CD4-positive, alpha-beta T cell treated with Interleukin-10 for 1 hour (primary cell): ENCODE results near the gene CIRBP.
A peak's percentile ranks its signal among the peaks of the same experiment; 100 is the strongest.

Experiments used
- DNase-seq: peaks from one replicate; pipeline ENCODE4 v3.0.0-alpha.2; 2020

Gene CIRBP

DNA sequence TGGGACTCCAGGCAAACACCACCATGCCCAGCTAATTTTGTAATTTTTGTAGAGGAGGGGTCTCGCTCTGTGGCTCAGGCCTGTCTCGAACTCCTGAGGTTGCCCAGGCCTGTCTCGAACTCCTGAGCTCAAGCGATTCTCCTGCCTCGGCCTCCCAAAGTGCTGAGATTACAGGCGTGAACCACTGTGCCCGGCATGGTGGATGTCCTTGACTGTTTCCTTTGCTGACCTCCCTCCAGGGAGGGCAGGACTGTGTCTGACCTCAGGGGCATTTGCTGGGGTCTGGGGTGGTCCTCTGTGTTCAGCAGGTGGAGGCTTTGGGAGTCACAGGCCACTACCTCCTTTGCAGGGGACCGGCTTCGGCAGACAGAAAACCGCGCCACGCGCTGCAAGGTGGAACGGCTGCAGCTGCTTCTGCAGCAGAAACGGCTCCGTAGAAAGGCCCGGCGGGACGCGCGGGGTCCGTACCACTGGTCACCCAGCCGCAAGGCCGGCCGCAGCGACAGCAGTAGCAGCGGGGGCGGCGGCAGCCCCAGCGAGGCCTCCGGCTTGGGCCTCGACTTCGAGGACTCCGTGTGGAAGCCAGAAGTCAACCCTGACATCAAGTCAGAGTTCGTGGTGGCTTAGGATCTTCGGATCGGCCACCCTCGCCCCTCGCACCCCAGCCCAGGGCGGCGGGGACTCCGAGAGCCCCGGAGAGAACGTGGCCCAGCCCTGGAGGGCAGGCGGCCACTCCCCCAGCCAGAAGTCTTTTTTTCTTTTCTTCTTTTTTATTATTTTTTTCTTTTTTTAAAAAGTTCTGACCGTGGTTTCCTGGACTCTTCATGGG, 12.3 kb upstream of the CIRBP start:
- DNase-seq, result peak; percentile 25

DNA sequence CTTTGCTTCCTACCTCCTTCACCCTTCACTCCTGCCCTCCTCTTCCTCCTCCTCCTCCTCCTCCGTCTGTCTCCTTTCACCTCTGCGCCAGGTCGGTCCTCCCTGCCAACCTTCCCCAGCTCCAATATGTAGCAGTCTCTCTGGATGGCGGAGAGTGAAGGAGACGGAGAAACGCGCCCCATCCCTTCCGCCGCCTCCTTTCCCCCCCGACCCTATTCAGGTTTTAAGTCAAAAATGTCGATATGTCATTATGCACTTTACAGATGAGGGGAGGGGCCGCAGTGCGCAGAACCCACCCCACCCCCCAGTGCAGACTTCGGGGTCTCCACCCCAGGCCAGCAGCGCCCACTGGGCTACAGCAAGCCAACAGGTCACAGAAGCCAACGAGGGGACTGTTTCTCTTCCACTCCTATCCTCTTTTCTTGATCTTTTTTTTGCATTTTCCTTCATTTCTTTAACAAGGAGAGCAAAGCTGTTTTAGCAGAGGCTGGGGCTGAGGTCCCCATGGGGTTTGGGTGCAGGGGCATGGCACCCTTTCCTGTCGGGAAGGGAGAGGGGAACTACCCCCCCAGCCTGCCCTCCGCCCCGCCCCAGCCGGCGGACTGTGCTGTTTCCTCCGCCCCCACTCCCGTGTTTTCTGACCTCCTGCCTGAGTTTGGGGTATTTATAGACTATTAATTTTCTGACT, 11.5 kb upstream of the CIRBP start:
- peak; percentile 16 for DNase-seq

DNA sequence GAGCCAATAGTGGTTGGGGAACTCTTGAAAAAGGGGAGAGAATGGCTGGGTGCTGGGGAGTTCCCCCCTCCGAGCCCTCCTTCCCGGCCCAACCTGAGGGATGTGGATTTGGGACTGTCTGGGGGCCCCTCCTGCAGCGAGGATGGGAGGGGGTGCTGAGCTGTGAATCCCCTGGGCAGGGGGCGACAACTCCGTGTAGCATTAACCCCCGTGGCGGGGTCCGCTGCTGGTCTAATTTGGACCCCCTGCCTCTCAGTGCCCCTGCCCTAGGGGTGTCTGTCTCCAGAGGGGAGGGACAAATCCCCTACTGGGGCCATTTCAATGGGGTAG, 11.0 kb upstream of the CIRBP start:
- no peak for DNase-seq

DNA sequence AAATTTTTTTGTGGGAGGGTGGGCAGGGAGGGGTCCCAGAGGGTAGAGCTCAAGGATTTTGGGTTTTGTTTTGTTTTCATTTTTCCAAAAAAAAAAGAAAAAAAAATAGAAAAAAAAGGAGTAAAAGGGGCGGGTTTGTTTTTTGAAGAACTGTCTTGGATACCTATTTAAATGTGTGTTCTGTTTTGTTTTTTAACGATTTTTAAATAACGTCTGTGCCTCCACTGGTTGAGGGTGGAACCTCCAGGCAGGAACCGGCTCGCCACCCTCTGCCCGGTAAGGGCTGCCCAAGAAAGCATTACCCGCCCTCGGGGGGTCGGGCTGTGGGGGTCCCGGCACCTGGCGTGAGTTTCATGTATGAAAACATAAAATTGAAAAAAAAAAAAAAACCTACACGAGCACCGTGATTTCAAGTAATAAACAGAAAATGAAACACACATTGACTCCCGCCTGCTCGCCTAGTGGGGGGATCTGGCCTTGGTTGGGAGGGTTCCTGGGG, 10.4 kb upstream of the CIRBP start:
- DNase-seq, result no peak

DNA sequence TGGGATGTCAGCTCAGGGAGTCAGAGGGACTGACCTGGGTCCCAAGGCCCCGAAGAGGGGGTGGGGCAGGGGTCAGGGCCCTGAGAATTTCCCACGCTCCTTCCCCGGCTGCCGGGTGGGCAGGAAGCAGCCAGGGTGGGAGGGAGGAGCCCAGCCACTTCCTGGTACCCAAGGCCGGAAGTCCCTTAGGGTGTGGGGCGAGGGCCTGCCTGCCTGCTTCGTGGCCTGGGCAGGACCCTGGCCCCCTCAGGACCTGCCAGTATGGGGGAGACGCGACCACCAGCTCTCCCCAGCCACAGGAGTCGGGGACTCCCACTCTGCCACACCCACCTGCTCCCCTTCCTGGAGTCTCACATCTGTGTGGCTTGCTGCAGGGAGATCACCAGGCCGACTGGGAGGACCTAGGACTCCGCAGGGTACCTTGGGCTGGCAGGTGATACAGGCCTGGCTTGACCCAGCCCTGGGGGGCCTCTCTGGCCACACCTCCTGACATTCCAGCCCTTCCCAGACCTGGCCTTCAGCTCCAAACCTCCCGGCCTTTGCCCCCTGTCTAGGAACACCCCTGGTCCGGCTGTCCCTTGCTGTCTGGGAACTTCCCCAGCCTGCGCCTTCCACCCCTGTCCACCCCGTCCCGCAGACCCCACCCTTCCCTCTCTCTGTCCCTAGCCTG, 9.8 kb upstream of the CIRBP start:
- peak; percentile 84 for DNase-seq

DNA sequence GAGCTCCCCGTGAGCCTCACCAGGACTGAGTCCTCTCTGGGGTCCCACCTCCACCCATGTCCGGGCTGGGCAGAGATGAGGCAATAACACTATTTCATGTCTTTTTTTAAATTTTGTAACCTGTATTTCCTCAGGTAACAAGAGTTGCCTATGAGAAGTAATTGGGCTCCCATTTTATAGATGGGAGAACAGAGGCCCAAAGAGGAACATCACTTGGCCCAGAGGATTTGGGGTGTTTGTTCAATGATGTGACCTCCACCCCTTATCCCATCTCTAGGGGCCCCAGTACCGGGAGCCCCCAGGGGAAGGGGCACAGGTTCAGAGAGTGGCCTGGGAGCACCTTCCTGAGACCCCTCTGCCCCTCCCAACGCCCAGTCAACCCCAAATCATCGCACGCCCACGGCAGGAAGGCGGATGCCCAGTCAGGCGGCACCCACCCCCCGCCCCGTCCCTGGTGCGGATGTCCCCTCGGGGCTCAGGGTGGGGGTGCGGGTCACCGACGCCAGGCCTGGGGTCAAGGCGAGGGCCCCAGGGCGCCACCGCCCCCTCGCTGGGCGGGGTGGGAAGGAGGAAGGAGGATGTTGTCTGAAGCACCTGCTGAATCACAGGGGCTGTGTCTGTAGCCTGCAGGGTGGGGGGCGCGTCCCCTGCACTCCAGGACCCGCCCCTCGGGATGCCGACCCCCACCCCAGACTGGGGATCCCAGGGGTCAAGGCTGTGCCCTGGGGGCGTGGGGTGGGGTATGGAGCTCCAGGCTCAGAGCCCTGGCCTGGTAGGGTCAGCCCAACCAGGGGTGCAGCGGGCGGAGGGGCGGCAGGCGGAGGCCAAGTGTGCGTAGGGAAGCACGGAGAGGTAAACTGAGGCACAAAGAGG, 9.0 kb upstream of the CIRBP start:
- peak; percentile 74 for DNase-seq

DNA sequence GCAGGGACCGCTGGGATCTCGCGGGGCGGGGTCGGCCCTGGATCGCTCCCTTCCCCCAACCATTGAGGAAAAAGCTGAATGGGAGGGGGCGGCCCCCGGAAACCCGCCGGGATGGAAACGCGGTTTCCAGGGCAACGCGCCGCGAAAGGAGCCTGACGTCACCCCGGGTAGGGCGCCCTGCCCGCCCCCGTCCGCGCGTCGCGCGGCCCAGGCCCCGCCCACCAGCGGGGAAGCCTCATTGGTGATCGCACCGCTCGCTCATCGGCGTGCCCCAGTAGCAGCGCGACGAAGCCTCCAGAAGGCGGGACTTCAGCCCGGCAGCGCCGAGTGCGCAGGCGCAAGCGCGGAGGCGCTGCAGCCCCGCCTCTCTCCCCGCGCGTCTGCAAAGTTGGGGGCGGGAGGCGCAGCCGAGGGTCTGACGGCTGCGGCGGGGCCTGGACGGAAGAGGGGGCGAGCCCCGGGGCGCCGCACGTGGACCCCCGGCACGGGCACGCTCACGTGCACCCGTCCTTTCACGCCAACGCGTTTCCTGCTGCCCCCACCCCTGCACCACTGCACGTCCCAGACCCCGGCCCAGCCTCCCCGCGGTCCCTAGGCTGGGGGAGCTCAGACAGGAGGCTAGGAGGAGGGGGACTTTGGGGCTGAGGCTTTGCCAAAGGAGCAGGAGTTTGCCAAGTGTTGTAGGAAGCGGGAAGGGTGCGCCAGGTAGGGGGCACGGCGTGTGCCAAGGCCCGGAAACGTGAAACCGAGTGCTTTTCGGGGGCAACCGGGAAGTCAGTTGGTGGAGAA, 8.2 kb upstream of the CIRBP start:
- peak; percentile 98 for DNase-seq

DNA sequence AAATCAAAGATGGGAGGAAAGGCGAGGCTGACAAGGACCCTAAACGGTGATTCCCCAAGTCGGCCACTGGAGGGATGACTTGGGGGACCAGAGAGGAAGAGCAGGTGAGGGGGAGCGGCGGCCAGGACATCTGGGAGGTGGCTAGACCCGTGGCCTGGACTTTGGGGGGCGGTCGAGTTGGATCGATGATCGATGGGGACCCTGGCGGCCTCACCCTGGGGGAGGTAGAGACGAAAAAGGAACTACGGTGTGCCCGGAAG, 7.7 kb upstream of the CIRBP start:
- peak; percentile 68 for DNase-seq

DNA sequence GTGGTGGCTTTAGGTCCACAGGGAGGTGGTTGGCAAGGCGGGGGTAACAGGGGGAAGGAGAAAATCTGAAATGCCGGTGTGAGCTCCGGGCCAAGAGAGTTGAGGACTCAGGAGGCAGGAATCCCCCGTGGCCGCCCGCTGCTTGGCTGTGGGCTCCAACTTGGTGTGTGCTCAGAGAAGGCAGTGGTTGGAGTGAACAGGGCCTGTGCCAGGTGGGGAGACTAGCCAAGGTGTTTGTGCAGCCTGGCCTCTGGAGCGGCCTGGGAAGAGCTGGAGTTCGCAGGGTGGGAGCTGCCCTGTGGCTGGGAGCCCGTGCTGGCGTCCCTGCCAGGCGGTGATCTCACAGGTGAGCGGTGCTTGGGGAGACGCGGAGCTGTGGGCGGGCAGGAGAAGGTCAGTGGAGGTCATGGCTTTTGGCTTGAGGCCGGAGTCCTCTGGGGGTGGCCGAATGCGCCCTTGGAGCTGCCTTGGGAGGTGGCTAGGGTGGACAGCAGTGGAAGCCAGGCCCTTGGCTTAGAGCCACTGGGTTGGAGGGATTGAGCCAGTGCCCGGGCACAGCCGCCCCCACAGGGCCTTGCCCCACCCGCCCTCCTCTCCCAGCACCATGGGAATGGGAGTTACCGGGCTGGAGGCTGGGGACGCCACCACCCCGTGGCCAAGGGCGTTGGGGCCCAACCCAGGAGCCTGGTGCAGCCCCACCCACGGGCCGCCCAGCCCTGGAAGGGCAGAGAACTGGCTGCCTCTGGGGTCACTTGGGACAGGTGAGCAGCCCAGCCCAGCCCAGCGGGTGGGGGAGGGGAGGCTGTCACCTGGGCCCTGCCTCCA, 7.1 kb upstream of the CIRBP start:
- peak; percentile 65 for DNase-seq

DNA sequence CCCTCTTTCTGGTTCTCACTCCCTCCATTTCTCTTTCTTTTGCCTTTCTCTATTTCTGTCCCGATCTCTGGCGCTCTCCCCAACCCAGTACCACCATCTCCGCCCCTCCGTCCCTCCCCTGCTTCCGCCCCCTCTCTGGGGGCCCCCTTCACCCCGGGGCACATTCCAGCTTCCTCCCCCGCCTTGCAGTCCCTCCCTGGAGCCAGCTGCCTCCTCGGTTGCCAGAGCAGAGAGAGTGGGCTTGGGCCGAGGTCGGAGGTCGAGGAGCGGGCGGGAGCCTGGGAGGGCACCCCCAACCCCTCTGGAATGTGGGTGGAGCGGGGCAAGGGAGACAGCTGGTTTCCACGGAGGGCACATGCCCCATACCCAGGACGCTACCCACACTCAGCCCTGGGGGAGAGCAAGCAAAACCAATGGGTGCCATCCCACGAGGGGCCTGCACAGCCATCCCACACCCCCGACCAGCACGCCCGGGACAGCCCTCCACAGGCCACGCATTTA, 6.5 kb upstream of the CIRBP start:
- DNase-seq, result no peak

DNA sequence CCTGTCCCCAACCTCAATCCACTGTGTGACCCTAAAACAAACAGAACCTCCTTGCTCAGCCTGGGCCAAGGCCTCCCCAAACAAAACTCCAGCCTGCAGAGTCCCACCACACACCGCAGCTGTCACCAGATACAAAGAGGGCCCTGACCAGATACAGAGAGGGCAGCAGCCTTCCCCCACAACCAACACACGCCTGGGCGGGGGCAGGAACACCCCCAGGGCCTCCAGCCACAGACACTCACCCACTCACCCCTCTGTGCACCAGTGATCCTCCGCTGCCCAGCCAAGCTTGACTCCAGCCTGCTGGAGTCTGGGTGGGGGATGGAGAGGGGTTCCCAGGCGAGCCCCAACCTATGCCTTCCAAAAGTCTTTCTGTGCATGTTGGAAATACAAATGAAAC, 5.9 kb upstream of the CIRBP start:
- no peak for DNase-seq

DNA sequence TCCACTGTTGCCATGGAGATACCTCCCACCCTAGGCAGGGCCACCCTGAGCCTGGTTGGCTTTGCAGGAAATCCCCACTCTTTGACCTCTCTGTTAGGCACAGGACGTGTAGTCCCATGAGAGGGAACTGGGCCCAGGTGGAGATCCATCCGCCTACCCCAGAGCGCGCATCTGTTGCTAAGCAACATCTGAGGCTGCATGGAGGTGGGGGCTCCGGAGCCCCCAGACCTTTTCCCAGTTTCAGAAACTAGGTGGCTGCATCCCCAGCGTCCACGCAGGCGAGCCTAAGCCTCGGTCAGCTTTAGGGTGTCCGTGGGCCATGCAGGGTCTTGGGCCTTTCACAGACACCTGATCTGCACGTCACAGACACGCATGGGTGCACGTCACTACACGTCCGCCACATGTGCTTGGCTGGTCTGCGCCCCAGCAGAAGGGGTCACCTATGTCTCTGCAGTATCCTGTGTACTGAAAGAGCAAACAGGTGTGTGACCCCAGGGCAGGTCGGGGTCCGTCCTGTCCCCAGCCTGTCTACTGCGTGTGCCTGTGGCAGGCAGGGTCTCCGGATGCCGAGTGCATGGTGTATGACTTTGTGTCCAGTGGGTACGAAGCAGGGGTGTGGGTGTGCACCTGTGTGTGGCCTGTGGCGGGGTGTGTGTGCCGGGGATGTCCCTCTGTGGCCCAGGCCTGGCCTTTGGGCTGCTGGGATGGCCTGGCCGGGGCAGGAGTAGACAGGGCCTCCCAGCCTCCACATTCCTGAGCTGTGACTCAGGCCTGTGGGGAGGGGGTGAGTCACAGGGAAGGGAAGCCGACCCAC, 4.1 kb upstream of the CIRBP start:
- DNase-seq, result no peak

DNA sequence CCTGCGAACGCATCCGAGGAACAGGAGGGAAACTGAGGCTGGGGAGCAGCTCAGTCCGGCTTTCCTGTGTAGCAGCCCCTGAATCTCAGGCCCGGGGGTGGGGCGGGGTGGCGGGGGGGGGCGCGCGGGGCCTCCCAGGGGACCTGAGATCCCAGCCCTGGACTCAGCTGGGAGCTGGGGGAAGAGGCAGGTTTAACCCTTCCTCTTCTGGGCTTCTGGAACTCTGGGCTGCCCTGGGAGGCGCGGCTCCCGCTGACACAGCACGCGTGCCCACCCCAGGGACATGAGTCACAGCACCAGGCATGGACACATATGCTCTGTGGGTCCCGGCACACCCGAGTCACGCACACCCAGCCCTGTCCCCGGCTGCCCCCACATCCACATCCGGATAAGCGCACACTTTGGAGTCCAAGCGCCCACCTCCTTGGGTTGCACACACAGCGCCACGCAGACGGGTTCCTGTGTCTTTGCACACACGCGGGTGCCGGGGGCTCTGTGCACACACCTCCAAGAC, 3.5 kb upstream of the CIRBP start:
- DNase-seq, result no peak

DNA sequence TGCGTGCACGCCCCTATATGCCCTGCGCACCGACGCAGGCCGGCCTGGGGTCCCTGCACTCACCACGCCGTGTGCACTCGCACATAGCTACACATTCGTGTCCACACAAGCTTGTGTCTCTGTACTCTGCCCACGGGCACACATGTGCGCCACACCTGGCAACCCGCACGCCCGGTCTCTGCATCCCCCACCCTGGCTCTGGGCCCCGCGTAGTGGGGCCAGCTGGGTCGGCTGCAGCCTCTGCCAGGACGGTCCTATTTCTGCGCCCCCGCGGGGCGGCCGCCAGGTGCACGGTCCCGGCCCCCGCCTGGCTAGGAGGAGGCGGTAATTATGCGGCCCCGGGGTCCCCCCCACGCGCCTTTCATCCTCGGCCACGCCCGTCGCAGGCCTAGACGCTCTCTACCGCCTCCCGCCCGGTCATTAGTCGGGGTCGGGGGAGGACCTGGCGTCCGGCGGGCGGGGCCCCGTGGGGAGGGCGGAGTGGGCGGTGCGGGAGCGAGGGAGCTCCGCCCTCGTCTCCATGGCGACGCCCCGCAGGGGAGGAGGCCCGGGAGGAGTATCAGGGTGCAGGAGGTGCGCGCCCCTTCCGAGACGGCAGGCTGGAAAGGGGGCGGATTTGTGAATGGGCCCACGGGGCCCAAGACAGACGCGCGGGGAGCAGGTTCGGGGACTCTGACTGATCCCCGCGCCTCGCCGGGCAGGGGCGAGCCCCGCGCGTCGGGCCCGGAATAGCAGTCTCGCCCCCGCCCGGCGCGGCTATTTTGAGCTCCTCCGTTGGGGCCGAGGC, 2.8 kb upstream of the CIRBP start:
- DNase-seq, result peak; percentile 93

DNA sequence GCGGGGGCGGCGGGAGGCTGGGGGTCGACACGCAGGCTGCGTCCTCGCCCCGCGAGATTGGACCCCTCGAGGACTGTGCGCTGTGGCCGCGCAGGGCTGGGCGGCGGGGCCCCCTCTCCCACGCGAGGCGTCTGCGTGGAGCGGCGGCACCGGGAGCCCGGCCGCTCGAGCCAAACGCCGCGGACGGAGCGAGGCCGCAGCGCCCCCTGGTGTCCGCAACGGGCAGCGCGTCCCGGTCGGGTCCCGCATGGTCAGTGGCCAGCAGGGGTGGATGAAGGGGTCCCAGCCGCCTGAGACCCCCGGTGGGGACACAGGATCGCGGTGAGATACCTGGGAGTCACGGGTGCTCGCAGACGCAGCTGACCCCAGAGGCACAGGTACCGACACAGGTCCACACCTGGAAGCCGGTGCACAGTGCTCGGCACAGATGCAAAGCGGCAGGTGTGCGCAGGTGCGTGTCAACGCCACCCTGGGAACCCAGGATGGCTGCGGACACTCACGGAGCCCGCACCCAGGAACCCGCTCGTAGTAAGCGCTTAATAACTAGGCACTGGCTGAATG, 2.1 kb upstream of the CIRBP start:
- peak; percentile 73 for DNase-seq

DNA sequence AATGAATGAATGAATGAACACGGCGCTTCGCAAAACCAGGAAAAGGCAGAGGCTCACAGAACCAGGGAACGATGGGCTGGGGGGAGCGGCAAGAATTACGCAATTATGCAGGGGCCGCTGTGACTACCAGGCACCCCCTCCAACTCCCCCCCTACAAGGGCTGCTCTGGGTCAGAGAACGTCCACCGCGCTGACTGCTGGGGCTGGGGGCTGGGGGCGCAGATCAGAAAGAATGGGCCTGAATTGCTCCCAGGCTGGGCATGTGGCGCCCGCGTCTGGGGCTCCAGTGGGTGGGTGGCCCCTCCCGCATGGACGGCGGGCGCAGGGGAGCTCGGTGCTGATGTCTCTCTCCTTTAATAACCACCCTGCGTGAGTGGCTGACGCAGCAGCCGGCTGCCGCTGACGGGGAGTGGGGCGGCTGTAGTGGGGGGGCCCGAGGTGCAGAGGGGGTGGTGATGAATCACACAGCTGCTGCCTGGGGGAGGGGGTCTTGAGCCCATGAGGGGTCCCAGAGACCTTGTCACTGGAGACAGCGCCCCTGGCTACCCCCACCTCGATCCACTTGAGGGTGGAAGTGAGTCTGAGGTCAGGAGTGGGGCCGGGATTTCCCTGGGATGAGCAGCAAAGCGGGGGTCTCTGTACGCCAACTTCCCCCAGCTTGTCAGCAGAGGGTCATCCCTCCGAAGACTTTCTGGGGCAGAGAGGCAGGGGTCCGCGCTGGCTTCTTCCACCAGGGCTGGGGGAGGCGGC, 1.5 kb upstream of the CIRBP start:
- DNase-seq, result no peak

DNA sequence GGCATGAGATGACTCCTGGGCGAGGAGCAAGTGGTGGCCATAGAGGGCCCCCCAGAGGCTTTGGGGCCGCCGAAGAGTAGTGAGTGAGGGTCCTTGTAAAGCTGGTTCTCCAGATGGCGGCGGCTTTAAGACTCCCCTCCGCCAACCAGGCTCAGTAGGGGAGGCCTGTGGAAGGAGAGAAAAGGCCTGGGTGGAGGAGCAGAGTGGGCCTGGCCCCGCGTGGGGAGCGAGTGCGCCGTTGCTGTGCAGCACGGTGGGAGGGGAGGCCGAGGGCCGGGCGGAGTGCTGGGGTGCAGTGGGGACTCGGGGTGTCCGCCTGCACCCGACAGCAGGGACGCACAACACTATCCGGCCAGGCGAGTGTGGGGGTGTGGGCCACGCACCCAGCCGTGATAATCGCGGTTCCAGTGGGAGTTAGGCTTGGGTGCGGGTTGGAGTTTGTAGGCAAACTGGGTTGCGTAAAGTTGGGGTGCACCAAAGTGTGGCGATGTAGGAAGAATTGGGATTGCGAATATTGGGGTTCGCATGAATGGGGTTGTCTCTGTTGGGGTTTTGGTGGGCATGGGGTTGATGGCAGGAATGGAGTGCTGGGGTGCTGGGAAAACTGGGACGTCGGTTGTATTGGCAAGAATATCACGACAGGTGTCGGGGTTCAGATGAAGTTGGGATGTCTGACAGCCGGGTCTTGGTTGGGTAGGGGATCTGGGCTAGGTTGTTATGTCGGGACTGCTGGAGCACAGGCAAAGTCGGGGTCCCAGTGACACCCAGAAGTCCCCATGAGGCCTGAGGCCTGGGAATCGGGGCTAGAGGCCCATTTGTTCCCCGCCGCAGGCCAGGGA, 687 bp upstream of the CIRBP start:
- no peak for DNase-seq
